GM18517 (cell line): ENCODE results near the gene CIB2.

Experiments used
- ATAC-seq: cut with Tn5 transposase; IDR thresholded peaks from one replicate; pipeline ENCODE4 v1.9.1; 2021; ENCODE audit warnings: mild to moderate bottlenecking, moderate library complexity; ENCODE audit not compliant: unreplicated experiment

Gene CIB2

GRCh38 chr15:78109156-78109555 lies 22.1 kb downstream of the CIB2 start:
- no peak for ATAC-seq

GRCh38 chr15:78108300-78109084 lies 22.8 kb downstream of the CIB2 start:
- no peak for ATAC-seq

GRCh38 chr15:78107471-78107870 lies 23.8 kb downstream of the CIB2 start:
- ATAC-seq: no peak

- no peak for ATAC-seq
Observed at GRCh38 chr15:78105476-78106241, 25.6 kb downstream of the CIB2 start.

- no peak for ATAC-seq
Observed at GRCh38 chr15:78104566-78105475, 26.4 kb downstream of the CIB2 start.

GRCh38 chr15:78104119-78104479 lies 27.1 kb downstream of the CIB2 start:
- no peak for ATAC-seq

GRCh38 chr15:78103406-78104118 lies 27.7 kb downstream of the CIB2 start:
- peak; percentile 68 for ATAC-seq

- ATAC-seq: no peak
Observed at GRCh38 chr15:78102741-78103140, 28.5 kb downstream of the CIB2 start.

- ATAC-seq: no peak
Observed at GRCh38 chr15:78102211-78102610, 29.0 kb downstream of the CIB2 start.

GRCh38 chr15:78101423-78102105 lies 29.7 kb downstream of the CIB2 start:
- ATAC-seq: no peak

- ATAC-seq: no peak
Observed at GRCh38 chr15:78100886-78101285, 30.4 kb downstream of the CIB2 start.

- no peak for ATAC-seq
Observed at GRCh38 chr15:78098131-78098755, 33.0 kb downstream of the CIB2 start.

- no peak for ATAC-seq
Observed at GRCh38 chr15:78097667-78098066, 33.6 kb downstream of the CIB2 start.

GRCh38 chr15:78093242-78094020 lies 37.8 kb downstream of the CIB2 start:
- no peak for ATAC-seq

- ATAC-seq: no peak
Observed at GRCh38 chr15:78092261-78093041, 38.8 kb downstream of the CIB2 start, which contains the start of gene SH2D7. SH2D7 (plus strand) TSS chr15:78092561; CDS start chr15:78092585, 24 bp downstream.

- ATAC-seq: no peak
Observed at GRCh38 chr15:78090422-78091063, 40.7 kb downstream of the CIB2 start.

GRCh38 chr15:78088773-78089080 lies 42.5 kb downstream of the CIB2 start:
- no peak for ATAC-seq
